Activated CD4-positive, alpha-beta T cell treated with anti-CD3 and anti-CD28 coated beads, Interleukin-2, amount 50 U/mL, for 24 hours (primary cell): Measurements from ENCODE around the gene ABLIM2.

Experiments
- DNase-seq, 2 donors: peaks; one replicate each; pipeline ENCODE4 v3.0.0-alpha.2; 2020; ENCODE audit warnings: low read depth in 1 of 2, low spot score in 1 of 2

The ABLIM2 gene

DNA sequence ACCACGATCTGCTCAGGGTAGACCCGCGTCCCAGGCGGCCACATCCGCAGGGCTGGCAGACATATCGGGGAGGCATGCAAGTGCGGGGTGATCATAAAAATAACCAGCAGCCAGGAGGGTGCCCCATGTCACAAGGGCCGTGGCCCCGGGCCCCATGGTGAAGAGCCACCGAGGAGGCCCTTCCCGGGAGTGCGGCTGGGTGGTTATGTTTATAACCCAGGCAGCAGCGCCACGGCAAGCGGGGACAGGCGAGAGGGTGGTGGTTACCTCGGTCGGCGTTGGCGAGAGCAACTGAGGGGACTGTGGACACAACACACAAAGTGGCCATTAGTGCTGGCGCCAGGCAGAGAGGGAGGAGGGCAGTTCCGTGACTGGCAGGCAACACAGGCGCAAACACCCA, 126.2 kb downstream of the ABLIM2 start:
- DNase-seq, result no peak

DNA sequence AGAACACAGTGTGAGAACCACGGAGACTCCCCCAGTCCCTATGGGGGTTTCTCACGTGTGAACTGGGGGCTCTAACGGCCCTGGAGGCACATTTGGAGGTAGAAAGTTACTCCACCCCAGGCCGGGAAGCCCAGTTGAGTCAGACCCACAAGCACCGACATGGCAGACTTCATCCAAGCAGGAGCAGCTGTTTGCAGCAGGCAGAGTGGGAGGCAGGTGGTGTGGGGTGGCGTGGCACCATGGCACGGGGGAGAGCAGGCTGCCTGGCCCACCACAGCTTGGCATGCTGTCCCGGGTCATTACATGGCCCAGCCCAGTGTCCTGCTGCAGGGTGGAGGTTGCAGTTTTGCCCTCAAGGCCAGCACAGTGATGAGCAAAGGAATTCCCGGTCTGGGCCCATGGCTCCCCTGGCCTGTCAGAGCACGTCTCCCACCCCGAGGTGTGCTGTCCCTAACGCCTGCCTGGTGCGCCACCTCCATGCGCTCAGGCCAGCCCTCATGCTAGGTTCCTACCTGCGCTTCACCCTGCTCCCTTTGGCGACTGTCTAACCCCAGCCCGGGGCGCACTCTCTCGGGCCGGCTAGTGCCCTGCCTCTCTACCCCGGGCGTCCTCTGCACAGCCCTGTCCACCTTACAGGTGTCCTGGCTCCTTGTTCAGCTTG, 128.4 kb downstream of the ABLIM2 start:
- no peak for DNase-seq

DNA sequence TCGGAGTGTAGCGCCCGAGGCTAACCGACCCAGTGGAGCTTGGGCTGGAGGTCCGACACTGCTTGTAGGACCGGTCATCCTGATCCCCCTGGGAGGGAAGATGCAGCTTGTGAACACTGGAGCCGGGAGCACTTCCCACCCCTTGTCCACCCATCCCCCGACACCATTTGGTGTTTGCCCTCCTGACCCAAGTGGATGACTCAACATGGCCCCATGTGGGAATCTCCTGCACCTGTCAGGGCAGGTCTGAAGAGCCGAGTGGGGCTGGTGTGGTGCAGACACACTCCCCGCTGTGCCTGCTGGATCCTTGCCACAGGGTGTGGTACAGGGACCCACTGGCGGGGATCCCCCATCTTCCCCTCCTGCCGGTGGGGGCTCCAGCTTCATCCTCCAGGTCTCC, 128.9 kb downstream of the ABLIM2 start:
- DNase-seq, result no peak

DNA sequence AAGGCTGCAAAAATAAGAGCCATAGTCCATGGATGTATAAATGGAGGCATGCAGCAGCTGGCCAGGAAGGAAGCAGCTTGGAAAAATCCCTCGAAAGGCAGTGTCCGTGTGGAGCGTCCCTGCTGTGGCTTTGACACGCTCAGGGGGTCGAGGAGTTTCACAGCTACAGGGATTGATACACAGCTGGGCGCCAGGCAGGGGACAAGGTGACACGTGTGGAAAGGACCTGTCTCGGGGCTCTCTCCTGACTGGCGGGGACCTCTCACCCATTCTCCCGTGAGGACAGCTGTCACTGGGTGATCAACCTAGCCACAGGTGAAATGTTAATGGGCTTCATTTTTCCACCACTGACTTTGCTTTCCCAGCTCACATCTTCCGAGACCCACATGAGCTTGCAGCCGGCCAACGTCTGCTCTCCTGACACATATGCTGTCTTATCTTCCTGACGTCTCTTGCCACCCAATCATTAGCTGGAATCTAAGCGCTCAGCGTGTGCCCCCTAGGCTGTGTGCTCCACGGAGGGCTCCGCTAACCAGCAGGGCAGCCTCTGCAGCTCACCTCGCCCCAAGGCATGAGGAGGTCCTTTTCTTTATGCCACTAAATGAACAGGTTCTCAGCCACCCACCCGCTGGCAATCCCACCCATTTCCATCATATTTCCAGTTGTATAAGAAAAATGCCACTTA, 129.6 kb downstream of the ABLIM2 start:
- DNase-seq, result no peak

DNA sequence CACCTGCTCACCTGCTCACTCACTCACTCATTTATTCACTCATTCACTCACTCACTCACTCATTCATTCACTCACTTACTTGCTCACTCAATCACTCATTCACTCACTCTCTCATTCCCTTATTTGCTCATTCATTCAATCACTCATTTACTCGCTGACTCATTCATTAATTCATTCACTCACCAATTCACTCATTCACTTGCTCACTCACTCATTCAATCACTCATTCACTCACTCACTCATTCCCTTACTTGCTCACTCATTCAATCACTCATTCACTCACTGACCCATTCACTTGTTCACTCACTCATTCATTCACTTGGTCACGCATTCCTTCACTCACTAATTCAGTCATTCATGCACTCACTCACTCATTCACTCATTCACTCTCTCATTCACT, 130.2 kb downstream of the ABLIM2 start:
- DNase-seq, result no peak

DNA sequence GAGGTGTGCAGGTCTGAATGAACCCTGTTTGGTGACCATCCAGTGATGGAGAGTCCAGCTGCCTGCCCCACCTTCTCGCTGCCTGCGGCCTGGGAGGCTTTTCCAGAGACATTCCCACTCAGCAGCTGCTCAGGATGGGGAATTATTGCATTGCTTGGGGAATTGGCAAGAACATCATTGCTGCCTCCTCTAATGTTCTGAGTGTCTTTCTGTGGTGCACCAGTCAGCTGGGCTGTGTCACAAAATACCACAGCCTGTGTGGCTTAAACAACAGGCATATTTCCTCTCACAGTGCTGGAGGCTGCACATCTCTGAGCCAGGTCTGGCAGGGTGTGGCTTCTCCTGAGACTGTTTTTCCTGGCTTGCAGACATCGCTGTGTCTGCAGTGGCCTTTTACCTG, 132.2 kb downstream of the ABLIM2 start:
- no peak for DNase-seq

DNA sequence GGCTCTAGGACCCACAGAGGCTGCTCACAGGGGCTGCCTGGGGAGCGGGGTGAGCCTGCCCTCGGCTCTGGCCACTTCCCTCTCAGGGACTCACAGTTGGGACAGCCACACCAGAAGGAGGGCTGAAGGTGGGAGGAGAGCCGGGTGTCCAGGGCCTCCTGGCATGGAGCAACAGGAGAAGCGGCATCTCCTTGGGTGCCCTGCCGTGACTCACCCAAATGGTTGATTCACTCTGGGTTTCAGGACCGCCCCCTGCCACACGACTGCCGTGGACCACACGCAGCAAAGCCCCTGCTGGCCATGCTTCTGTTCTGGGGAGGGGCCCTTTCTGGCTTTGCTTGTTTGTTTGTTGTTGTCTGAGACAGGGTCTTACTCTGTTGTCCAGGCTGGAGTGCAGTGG, 132.9 kb downstream of the ABLIM2 start:
- DNase-seq, result no peak

DNA sequence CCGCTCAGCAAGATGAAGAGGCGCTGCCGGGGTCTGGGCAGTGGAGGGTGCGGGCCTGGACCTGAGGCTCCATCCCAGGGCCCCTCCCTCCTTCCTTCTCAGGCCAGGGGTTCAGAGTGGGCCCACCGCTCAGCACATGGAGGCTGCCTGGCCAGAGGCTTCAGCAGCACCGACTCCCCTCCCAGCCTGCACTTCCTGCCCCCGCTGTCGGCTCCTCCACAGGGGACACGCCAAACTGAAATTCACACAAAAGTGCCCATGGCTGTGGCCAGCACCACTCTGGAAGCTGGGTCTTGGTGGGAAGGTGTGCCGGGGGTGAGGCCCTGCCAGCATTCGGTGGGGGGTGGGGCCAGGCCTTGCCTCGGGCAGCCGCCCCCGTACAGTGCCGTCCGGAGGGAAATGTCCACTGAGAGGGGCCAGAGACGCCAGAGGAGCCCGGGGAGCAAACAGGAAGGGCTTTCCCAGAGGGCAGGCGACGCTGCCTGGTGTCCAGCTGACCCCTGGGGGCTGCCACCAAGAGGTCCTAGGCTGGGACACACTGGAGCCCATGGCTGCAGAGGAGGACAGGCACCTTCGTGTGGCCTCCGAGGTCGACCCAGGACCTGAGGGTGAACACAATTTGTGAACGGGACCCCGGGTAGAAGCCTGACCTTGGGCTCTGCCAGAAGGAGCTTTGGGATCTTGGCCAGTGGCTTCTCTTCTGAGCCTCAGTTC, 134.4 kb downstream of the ABLIM2 start:
- no peak for DNase-seq

DNA sequence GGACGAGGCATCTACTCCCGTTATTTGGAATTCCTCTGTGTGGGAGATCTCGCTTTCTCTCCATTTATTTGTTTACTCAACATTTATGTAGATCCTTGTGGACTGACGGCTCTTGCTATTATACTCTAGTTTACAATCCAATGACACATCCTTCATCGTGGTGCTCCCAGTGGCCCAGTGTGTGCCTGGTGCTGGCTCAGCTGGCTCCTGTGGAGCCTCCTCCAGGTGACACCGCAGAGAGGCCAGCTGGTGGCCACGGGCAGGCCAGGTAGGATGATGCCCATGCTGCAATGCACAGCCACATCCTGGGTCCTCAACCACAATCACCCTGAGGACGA, 134.9 kb downstream of the ABLIM2 start:
- no peak for DNase-seq

DNA sequence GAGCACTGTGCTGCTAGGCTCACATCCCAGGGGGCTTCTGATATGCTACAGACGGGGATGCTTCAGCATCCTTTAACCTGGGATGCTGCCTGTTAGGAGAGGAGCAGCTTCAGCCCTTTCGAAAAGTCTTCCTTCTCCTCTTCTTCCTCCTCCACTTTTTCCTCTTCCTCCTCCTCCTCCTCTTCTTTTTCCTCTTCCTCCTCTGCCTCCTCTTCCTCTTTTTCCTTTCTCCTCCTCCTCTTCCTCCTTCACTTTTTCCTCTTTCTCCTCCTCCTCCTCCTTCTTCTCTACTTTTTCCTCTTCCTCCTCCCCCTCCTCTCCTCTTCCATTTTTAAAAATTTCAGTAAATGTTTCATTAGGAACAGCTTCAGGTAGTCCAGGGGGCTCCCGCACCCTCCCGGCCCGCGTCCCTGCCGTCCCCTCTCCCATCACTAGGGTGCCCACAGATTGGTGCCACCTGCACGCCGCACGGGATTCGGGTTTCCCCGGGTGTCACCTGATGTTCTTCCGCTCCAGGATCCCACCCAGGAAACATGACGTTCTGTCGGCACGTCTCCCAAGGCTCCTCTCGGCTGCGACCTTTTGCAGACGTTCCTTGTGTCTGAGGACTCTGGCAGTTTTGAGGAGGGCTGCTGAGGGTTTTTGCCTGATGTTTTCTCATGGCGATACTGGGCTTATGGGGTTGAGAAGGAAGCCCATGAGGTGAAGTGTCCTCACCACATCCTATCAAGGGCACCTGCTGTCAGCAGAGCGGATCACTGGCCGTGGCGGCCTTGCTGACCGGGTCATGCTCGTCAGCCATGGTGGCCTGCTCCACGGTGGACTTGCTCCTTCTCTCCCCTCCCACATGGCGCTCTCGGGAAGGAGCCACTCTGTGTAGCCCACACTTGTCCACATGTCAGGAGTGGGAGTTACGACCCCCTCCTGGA, 135.6 kb downstream of the ABLIM2 start:
- no peak for DNase-seq

DNA sequence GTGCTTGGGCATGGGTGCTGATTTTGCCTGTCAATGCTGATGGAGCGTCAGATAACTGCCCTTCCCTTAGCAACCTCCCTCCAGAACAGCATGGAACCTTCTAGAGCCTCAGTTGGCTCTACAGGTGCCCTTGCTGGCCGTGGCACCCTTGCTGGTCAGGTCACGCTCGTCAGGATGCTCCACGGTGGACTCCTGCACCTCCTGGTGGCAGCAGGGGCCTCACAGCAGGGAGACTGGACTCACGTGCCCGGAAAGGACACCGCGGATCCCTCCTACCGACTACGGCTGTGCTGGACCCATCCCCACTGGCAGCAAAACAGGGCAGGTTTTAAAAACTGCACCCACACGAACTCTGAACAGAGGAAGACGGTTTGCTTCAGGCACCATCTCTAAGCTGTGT, 136.8 kb downstream of the ABLIM2 start:
- DNase-seq, result no peak

DNA sequence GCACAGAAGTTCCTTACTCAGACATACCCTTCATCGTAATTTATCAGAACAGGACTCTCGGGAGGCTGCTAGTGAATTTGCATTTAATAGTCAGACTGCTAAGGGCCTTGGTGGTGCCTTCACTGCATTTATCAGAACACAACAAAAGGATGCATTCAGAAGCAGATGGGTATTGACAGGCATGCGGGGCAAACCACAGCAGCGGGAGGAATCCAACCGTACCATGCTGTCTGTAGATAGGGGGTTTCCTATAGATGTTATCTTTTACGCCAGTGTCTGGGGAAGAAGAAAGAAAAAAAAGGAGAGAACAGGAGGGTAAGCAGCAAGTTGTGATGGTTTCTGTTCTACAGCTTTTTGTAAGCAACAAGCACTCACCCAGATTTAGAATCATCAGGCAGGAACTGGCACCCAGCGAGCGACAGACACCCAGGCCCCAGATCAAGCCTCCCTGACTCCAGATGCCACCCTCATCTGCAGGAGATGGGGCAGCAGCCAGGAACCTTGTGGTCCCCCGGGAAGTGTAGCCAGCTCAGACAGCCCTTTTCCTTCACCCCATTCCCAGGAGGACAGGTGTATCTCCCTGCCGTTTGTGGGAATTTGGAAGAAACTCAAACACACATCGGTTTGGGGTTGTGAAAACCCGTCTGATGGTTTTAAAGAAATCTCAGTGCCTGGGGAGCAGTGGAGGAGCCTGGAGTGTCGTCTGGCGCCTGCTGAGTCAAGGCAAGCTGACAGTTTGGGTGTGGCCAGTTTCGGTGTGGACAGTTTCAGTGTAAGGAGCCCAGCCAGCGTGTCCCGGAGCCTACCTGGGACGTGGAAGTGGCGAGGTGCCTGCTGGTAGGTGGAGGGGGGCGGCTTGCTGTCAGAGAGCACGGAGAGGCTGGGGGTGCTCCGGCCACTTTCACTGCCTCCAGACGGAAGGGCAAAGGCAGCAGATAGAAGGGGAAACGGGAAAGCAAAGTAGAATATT, 138.9 kb downstream of the ABLIM2 start:
- no peak for DNase-seq

DNA sequence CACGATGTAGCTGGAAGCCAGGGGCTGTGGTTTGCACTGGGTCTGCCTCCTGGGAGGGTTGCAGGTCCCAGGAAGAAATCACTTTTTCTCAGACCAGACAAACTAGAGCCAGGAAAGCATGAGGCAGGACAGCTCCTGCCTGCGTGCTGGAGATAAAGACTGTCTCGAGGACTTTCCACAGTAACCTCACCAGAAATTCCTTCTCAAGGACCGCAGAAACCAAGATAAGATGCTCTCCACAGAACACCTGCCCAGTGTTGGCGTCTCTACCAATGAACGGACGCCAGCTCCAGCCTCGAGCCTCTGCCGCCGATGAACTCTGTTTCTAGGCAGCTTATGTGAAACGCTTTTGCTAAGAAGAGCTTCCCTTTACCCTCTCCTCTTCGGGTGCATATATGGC, 142.1 kb downstream of the ABLIM2 start:
- DNase-seq, result no peak

DNA sequence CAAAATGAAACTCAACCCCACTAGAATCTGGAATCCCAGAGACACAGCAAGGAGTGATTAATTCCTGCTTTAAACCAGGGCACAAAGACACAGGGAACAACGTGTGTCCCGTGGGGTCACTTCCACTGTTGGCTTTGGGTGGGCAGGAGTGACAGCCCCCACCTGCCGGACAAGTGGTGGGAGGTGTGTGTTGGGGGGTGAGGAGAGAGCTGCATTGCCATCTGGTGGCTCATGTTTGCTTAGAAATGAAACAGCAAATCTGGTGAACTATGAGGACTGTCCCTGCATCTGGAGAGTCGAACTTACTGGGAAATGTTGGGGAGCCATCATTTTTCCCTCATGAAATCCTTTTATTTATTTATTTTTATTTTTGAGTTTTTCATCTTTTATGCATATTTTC, 143.1 kb downstream of the ABLIM2 start:
- no peak for DNase-seq

DNA sequence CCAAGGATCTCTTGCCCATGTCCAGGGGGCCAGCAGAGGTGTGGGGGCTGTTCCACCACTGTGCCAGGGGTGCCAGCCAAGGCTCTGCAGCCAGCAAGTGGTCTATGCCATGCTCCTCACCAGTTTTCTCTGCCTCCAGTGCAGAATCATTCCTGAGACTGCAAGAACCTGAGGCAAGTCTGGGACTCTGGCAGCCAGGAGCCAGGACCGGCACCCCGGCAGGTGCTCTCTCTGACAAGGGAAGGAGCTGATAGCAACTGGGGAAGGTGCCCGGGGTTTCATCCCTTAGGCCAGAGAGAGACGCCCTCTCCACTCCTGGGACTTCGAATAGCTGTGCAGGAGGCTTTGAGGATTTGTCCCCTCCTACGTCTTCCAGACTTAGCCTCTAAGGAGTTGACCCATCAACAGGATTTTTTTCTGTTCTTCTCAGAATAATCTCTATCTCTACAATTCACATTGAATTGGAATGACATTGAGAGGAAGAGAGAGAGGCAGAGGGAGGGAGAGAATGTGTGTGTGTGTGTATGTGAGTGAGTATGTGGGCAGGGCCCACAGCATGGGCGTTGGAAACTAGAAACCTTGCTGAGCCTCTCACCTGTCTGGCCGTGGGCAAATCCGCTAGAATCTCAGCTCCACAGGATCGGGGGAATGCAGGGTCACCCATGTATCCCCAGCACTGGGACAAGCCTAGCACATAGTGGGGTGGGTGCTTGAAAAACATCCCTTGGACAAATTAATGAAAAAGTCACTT, 144.5 kb downstream of the ABLIM2 start:
- DNase-seq, result no peak

DNA sequence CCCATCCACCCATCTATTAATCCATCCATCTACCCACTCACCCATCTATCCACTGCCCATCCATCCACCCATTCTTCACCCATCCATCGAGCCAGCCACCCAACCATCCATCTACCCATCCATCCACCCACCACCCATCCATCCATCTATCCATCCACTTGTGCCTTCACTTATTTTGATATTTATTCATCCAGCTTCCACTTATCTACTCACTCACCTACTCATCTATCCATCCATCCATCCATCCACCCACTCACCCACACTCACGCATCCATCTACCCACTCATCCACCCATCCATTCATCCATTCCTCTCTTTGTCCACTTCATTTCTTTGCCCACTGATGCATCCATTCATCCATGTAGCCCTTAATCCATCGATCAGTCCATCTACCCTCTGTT, 146.1 kb downstream of the ABLIM2 start:
- no peak for DNase-seq

DNA sequence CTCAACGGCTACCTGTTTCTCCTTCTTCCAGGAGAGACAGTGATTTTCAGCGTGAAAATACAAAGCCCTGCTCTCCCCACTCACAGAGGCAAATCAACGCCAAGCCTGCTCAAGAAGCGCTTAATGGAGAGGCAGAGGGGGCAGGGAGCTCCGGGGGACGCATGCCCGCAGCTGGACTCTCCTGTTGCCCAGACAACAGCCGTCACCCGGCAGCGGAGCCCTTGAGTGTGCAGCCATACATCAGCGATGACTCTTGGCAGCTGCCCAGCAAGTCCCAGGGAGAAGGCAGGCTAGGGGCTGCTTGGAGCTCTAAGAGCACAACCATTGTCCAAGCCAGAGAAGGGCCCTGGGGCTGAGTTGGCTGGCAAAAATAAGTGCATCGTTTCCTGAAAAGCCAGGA, 148.0 kb downstream of the ABLIM2 start:
- DNase-seq, result no peak

DNA sequence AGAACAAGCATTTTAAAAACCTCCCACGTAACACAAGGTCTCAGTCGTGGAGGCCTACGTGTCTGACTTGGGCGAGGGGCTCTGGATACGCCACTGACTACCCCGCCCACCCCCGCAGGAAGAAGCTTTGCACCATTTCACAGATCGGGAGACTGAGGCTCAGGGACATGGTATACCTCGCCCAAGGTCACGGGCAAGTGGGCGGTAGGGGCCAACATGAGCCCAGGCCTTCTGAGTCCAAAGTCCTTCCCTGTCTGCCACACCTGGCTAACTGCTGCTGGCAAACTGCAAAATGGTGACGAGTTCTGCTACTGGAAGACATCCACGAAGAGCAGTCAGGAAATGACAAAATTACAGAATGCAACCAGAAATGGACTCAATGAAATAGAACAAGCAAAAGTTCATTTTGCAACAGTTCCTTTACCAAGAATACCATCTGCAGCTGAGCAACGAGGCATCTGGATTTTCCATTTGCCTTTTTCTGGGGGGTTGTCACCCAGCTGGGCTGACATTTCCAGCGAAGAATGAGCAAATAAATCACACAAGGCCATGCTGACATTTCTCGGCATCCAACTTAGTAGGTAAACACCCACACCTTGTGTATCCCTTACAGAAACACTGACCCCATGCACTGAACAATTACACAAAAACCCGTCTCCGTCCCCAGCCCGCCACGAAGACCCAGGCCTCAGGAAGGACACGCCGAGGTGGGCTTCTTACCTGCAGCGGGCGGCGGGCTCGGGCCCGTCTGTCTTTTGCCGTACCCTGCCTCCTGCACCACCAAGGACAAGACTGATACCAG, 148.7 kb downstream of the ABLIM2 start:
- no peak for DNase-seq

DNA sequence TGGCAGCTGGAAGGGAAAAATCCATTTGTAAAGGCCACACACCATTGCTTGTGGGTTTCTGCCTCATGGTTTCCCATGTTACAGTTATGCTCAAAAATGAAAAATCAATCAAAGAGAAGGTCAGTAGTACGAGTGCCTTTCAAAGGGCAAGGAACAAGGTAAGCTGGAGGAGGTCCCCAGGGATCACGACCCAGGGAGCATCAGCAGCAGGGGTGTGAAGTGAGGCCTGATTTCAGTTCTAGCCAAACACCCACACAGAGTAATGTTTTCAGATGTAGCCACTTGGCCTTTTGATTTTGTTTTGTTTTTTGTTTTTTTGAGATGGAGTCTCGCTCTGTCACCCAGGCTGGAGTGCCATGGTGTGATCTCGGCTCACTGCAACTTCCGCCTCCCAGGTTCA, 149.5 kb downstream of the ABLIM2 start:
- DNase-seq, result no peak
